Cardiac septum (tissue), 1 donor: ENCODE measurements around the gene TRIM43B. TPM values are rescaled to one million over a fixed set of nuclear protein-coding genes. Genes with fewer than 3 reads are reported as not detected.
"Not testable (repeated sequence)": the region's sequence is repeated elsewhere in the genome, so short reads cannot be mapped to it uniquely, and the experiment has no call there.

Experiments
- DNase-seq: peaks from one replicate; pipeline ENCODE4 v3.0.0-alpha.2; 2020; ENCODE audit warnings: low spot score
- intact Hi-C: fragments of 100-400 bp; cut with DNase I; formaldehyde crosslinking; loops from one replicate; pipeline ENCODE4 v1.14.0; 2022
- long read RNA-seq: library from polyadenylated mRNA; unstranded; transcript quantifications from one replicate; pipeline ENCODE4 v2.0.0, GENCODE V29; 2021
- total RNA-seq: library from RNA; stranded (reverse); fragmentation: NEBNext Ultra II Directional; extraction: Animal tissue kit (Norgen Biotek cat#: 25700); gene quantifications from one replicate; pipeline ENCODE4 v1.2.1, GENCODE V29; 2021
- donor health status: DM: no; HTN: no; CAD: no.

Gene TRIM43B
- total RNA-seq = not detected
- long read RNA-seq = 0 reads

DNA sequence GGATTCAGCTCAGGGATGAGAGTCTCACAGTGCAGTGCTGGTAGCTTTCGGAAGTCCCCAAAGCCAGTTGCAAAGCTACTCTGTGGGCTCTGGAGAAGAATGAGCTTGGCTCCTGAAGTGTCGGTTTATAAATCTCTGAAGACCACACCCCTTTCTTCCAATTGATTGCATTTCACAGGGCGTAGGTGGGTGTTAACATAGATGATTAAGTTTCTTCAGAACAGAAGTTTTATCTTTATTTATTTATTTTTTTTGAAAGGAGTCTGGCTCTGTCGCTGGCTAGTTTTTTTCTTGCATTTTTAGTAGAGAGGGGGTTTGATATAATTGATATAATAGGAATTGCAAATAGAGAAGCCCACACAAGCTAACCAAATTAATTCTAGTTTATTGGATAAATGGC is at the start of gene TRIM43B:
Gene TRIM43B, minus strand, starts transcription at position 101 of the 400 bp plus-strand sequence. CDS start 2,040 bp downstream, outside the sequence.
- DNase-seq, intact Hi-C loops: not testable (repeated sequence)

DNA sequence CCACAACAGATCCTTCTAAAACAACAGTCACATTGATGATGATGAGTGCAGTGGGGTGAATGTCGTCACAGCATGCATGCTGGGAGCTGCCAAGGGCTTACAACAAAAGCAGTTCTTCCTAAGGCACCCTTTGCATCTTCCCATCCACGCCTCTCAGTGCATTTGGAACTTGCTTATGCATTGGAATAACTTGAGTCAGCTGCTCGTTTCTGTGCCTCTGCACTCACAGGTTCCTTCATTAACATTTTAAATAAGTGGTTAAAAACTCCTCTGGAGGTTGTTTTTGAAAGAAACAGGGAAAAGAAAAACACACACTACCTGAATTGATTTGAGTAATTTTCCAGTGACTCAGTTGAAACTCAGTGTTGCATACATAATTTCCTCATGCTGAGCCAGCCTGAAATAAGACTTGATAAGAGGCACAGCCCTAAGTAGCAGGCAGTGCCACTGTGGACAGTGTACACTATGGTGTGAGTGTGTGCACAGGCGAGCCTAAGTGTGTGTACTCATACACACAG is 46.8 kb upstream of the TRIM43B start:
- intact Hi-C loops = no loop called here
- no peak for DNase-seq

- intact Hi-C loops = no loop called here
- no peak for DNase-seq
These were observed 46.2 kb upstream of the TRIM43B start for GRCh38 chr2:95530734-95531133.

- intact Hi-C loops = no loop called here
- peak; percentile 84 for DNase-seq
These were observed 42.1 kb upstream of the TRIM43B start for GRCh38 chr2:95526360-95527341.

DNA sequence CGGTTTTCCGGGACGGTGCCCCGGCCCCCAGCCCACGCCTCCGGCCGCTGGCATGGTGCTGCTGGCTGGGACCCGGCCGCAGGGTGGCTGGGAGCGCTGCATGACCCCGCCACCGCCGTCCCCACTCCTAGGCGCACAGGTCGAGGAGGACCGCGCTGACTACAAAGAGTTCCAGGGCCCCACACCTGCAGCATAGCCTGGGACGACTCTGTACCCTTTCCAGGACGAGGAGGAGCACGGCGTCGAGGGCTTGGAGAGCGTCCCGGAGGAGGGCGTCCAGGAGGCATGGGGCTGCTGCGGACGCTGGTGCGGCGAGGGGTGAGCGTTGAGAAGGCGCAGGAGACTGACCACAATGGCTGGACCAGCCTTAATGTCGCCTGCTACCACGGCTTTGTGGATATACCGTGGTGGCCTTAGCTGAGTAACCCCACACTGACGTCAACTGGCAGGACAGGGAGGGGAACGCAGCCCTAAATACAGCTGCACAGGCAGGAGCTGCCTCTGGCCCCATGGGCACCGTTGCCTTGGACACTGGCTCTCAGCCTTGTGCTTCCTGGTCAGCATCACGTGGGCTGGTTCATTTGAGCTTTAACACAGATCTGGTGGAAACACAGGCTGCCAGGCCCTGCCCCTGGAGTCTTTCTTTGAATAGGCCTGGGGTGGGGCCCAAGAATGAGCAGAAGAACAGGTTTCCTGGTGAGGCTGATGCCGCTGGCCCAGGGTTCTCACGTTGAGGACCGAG is 40.9 kb upstream of the TRIM43B start:
- DNase-seq = no peak
- intact Hi-C loops = no loop called here

DNA sequence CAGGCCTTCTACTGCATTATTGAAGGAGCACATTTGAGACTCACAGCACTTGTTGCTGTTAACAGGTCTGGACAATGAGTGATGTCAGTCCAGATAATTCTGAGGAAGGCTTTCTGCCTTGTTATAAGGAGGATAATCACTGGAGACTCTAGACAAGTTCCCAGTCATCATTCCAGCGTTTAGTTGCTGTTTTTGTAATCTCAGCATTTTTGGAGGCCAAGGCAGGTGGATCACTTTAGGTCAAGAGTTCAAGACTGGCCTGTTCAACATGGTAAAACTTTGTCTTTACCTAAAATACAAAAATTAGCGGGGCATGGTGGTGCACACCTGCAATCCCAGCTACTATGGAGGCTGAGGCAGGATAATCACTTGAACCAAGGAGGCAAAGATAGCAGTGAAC is 39.6 kb upstream of the TRIM43B start:
- intact Hi-C loops = no loop called here
- DNase-seq = no peak

- intact Hi-C loops = no loop called here
- no peak for DNase-seq
These were observed 30.2 kb upstream of the TRIM43B start for GRCh38 chr2:95514718-95515117.

DNA sequence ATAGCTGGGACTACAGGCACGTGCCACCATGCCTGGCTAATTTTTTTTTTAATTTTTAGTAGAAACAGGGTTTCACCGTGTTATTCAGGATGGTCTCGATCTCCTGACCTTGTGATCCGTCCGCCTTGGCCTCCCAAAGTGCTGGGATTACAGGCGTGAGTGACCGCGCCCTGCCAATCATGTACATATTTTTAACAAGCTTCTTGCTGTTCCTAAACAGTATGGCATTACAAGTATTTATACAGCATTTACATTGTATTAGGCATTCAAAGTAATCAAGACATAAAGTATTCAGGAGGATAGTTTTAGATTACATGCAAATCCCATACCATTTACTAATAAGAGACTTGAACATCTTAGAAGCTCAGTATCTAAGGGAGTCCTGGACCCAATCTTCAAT is 29.7 kb upstream of the TRIM43B start:
- intact Hi-C loops, DNase-seq: not testable (repeated sequence)

- no peak for DNase-seq
- intact Hi-C loops = no loop called here
These were observed 24.9 kb upstream of the TRIM43B start for GRCh38 chr2:95509408-95509807.

GRCh38 chr2:95505222-95505621 is 20.7 kb upstream of the TRIM43B start:
- DNase-seq = no peak
- intact Hi-C loops = no loop called here

- DNase-seq = no peak
- intact Hi-C loops = no loop called here
These were observed 16.3 kb upstream of the TRIM43B start for GRCh38 chr2:95500854-95501253.

DNA sequence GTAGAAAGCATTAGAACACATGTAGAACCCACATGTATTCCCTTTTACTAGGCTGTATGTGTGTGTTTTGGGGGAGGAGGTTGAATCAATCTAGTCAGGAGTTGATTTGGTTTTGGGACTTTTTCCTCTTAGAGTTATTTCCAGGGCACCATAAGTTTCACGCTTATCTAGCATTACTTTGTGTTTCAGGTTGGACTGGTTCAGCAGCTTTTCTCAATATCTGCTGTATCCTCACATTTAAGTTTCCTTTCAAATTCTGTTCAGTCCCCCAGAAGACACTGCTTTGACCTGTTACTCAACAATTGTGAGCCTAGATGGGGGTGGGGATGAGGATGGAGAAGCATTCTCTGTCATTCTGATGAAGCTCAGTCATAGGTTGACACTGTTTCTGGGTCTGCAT is 7.5 kb upstream of the TRIM43B start:
- intact Hi-C loops = not testable (repeated sequence)

DNA sequence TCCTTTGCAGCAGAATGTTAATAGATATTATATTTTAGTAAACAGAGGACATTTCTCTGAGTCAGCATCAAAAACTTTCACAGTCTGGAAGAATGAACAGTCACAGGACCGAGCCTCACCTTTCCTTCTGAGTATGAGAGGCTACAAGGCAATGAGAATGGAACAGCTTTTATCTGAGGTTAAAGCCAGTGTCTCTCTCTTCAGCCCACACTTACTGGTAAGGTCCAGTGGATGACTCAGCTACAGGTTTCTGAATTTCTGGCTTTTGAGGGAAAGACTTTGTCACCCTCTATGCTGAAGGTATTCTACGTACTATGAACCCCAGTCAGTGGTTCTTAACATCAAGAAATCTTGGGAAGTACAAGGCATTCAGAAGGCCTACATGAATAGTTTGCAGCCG is 9.5 kb downstream of the TRIM43B start:
- intact Hi-C loops, DNase-seq: not testable (repeated sequence)

More for the DNA sequence above, 7.5 kb upstream of the TRIM43B start:
- not testable (repeated sequence) for DNase-seq

GRCh38 chr2:95467984-95468383 is 16.6 kb downstream of the TRIM43B start:
- intact Hi-C loops, DNase-seq: not testable (repeated sequence)

GRCh38 chr2:95466572-95466971 is 18.0 kb downstream of the TRIM43B start:
- DNase-seq, intact Hi-C loops: not testable (repeated sequence)

GRCh38 chr2:95463292-95463691 is 21.3 kb downstream of the TRIM43B start:
- DNase-seq, intact Hi-C loops: not testable (repeated sequence)

DNA sequence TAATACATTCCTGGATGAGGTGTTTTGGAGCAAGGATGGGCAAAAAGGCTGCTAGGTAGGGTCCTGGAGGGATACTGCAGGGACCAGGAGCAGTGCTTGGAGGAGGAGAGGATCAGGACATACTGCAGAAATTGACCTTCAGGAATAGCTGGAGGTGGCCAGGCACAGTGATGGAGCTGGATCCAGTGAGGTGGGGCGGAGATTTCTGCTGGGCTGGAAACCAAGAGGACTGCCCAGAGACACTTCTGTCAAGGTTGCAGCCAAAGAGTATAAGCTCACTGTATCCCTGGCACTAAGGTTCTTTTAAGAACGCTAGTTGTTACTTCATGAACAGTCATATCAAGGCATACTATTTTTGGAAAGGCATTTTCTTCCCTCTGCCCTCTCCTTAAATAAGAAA is 39.2 kb downstream of the TRIM43B start:
- intact Hi-C loops, DNase-seq: not testable (repeated sequence)

DNA sequence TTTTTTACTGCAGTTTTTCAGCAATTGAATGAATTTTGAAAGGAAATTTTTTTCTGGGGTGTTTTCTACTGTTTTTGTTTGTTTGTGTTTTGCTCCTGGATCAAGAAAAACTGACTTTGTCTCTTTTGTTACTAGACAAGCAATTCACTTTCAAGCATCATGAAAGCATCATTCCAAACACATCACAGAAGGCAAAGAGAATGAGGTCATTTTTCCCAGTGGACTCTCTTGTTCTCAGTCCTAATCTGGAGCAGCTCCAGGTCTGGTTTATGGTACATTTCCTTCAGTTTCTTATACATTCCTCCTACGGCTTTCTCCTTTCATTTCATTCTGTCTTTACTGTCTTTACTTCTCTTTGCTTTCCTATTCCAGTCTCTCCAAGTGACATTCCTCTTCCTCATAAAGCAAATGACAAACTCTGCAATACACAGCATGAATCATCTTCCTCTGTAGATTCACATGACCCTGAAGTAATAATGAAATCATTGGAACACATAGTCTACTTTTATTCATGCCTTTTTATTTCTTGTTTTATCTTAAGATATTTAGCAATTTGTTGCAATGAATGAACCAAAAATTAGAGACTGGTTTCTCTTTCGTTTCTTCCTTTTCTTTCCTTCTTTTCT is 42.0 kb downstream of the TRIM43B start:
- DNase-seq, intact Hi-C loops: not testable (repeated sequence)

DNA sequence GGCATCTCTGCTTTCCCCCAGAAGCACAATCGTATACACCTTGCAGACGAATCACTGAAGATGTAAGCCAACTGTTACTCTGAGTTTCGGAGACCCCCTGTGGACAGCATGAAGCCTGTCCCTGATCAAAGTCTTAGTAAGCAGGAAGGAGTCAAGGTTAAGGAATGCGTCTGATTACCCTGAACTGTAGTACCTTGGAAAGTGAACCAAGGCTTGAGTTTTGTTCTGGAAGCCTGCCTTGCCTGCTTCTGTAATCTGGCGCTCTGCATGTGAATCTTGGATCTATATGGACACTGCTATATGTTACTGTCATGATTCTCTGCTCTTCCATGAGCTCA is 48.7 kb downstream of the TRIM43B start:
- DNase-seq, intact Hi-C loops: not testable (repeated sequence)
